GM12892 (cell line): ENCODE measurements around the gene DOK7.
"Not testable (repeated sequence)": the region's sequence is repeated elsewhere in the genome, so short reads cannot be mapped to it uniquely, and the experiment has no call there.

ENCODE experiments used
- POLR2AphosphoS5 ChIP-seq: IDR thresholded peaks from 2 replicates; pipeline ENCODE4 v1.6.1; 2011; ENCODE audit warnings: low read depth, low read length, control low read depth
- TAF1 ChIP-seq: IDR thresholded peaks from 2 replicates; pipeline ENCODE4 v1.6.1; 2011; ENCODE audit warnings: low read depth, mild to moderate bottlenecking, control low read depth, low read length, borderline replicate concordance

GRCh38 chr4:3535812-3536211, 72.7 kb downstream of the DOK7 start:
- TF ChIP-seq TAF1, POLR2AphosphoS5: not testable (repeated sequence)
